GM18870 (cell line): ENCODE data around the gene FARP1.
"Not testable (repeated sequence)": the region's sequence is repeated elsewhere in the genome, so short reads cannot be mapped to it uniquely, and the experiment has no call there.

ENCODE experiments used
- ATAC-seq: cut with Tn5 transposase; IDR thresholded peaks from one replicate; pipeline ENCODE4 v1.9.1; 2021; ENCODE audit warnings: moderate library complexity; ENCODE audit not compliant: unreplicated experiment

The FARP1 gene

DNA sequence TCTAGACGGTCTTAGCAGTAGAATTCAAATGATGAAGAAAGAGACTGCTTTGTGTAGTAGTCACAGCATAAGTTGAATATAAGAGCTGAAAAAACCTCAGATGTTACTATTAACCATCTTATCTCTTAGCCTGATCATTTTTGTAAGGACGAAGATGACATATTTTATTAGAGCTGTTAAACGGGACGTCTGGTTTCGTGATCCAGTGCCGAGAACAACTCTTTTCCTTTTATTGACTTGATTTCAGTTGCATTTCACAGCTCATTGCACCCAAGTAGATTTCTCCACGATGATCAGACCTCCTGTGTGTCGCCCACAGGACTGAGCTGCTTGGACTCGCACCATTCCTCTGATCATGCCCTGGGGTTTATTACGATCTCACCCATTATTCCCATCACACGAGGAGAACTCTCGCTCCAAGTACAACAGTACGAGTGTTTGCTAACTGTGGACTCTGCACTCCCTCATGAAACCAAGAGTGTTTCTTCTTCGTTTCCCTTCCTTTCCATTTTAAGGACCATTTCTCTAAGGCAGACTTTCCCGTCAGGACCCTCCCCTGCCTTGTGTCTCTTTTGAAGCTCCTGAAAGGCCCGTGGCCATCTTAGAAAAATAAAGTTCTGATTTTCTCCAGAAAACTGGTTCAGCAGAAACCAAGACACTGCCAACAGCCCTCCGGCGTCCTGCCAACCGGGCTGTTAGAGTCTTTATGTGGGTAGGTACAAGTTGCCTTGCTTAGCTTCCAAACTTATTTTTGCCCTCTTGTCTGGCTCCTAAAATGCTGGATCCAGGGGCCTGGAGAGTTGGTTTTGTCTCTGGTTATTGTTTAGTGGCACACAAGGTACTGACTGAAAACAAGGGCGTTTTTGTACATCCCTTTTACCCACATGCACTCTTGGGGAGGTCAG, 82.4 kb downstream of the FARP1 start:
- no peak for ATAC-seq

DNA sequence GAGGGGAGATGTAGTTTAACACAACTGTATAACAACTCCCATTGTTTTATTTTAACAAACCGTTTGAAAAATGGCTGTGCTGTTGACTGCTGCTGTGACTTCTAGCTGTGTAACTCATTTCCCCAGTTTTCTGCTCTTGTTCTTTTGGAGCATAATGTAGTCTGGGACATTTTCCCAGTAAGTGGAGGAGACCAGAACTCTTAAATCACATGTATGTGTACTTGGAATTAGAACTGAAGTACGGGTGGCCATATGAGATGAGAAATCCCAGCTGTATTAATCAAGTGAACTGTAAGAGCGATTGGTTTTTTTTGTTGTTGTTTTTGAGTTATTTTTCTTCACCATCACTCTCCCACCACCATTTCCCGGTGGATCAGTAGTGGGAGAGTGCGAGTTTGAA, 83.6 kb downstream of the FARP1 start:
- no peak for ATAC-seq

DNA sequence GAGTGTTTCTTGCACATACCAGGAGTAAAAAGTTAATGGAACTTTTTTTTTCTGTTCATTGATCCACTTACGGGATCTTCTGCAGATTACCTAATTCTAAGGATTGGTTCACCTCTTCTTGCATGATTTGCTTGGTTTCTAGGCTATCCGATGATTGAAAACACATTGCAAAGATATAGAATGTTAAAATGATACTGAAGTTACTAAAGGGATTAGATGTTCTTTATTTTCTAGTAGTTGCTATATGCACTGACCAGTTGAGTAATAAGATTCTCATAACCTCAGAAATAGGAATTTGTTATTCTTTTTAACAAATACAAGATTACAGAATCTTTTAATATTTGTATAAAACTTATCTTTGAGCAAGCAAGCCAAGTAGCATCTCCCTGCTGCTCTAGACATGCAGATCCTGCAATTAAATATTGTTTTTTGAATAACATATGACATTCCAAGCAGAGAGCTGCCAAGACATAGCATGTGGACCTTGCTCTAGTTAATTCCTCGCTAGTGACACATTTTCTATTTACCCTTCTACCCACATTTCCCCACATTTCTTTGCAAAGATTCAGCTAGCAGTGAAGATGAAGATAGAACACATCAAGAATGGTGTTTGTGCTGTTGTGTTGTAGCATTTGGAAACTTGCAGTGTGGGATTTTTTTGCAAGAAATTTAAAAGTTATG, 85.9 kb downstream of the FARP1 start:
- ATAC-seq = no peak

DNA sequence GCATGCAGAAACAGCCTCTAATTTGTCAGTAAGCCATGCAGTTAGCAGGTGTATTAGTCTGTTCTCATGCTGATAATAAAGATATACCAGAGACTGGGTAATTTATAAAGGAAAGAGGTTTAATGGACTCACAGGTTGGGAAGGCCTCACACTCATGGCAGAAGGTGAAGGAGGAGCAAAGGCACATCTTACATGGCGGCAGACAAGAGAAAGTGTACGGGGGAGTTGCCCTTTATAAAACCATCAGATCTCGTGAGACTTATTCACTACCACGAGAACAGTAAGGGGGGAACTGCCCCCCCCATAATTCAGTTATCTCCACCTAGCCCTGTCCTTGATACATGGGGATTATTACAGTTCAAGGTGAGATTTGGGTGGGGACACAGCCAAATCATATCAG, 87.9 kb downstream of the FARP1 start:
- not testable (repeated sequence) for ATAC-seq

DNA sequence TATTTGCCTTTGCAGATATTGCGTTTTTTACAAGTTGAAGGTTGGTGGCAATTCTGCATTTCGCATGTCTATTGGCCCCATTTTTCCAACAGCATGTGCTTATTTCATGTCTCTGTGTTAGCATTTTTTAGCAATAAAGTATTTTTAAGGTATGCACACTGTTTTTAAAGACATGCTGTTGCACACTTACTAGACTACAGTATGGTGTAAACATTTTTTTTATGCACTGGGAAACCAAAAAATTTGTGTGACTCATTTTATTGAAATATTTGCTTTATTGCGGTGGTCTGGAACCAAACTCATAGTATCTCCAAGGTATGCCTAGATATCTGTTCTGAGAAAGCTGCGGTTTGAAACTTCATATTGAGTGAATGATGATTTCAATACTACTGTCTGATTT, 89.6 kb downstream of the FARP1 start:
- no peak for ATAC-seq

DNA sequence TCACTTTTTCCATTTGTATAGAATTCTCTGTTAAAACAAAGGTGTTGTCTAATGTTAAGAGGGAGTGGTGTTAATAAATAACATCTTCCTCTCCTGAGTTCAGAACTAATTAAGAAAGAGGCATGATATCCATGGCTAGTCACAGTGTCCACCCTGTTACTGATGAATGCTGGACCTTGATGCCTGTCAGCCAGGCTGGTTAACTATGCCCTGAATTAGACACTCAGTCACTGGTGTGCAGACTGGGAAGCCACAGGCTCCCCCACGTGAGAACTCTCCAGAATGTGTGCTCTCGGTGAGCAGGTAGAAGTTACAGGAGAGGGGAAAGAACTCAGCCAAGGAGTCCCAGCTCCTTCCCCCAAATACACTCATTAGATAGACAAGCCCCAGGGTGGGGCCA, 90.2 kb downstream of the FARP1 start:
- ATAC-seq = no peak

DNA sequence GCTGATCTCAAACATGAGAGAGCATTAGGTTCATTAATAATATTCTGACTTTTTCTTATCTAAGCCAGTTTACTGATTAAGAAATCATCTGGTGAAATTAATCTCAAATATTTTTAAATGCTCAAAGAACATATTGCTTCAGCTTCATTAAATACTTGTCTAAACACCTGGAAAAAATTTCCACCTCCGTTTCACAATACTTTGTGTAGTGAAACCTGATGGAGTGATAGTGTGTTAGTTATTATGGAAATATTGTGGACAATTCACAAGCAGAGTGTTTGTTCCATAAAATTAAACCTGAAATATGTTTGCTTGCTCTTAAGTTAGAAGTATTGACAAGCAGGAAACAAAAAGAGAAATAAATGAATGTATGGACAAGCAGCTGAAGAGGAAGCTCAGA, 91.5 kb downstream of the FARP1 start:
- no peak for ATAC-seq

DNA sequence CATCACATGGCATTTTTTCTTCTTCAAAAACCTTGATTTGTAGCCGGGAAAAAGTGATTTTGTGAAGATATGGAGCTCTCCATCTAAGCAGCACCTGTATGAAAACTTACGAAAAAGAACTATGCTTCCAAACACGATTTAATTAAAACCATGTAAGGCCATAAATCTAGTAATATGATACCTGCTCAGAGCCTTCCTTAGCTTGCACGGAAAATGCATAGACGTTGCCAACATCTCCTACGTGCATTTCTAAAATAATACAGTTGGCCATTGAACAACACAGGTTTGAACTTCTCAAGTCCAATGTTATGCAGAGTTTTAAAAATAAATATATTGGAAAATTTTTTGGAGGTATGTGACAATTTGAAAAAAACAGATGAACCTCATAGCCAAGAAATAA, 93.3 kb downstream of the FARP1 start:
- ATAC-seq = no peak

DNA sequence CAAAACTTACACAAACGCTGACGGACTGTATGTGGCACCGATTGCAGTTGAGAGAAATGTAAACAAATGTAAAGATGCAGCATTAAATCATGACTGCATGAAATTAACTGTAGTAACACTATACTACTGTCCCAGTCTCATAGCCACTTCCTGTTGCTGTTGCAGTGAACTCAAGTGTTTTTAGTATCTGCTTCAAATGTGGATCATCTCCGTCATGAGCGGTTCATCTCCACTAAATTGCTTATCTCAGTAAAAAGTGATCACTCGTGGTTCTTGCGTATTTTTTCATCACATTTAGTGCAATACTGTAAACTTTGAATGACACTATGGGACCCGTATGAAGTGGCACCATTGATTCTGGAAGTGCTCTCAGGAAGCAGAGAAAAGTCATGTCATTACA, 94.4 kb downstream of the FARP1 start:
- no peak for ATAC-seq

DNA sequence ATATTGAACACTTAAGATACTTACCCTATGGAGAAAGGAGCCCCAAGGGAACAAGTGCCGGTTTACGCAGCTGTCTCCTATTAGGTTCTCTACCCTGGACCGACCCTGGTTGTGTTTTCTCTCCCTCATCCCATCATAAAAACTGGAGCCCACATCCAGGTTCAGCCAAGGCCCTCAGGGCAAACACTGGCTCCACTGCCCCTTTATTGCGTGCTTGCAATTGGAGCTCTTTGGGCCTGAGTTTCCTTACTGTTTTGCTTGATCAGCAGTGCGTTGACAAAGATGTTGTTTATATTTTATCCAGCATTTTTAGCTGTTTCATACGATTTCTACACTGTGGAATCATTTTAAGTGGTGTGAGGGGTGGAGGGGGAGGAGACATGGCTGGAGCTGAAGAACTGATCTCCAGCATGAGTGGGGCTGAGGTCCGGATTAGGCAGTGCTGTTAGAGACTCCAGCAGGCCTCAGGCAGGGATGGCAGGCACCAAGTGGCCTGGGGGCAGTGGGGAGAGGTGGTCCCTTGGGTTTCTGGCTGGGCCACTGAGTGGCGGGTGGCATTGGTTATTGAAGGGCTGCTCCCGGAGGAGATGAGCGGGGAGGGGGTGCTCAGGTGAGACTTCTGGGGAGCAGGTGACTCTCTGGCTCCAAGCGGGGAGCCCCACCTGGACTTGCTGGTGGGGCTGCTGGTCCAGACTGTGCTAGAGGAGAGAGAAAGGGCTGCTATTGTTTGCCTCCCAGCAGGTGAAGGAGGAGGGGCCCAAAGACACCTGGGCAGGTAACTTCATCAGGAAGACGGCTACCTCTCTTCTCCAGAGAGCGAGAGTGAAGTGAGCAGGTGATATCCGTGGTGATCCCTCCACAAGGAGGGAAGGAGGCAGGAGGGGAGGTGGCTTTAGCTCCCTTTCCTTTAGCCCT, 96.5 kb downstream of the FARP1 start:
- no peak for ATAC-seq

DNA sequence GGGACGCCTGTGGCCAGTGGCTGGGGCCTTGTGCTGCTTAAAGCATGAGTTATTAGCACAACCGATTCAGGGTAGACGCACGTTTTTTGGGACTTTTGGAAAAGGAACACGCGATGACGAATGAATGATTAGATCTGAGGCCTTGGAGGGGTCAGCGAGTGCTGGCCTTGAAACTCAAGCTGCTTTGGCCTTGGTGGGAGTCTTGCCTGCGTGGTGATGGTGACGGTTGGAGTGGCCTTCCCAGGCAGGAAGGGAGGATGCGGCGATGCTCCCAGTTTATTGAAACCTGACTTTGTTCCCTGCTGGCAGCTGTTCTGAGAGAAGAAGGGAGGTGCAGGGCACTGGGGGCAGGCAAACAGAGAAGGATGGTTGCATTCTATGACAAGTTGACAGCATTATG, 97.2 kb downstream of the FARP1 start:
- no peak for ATAC-seq

DNA sequence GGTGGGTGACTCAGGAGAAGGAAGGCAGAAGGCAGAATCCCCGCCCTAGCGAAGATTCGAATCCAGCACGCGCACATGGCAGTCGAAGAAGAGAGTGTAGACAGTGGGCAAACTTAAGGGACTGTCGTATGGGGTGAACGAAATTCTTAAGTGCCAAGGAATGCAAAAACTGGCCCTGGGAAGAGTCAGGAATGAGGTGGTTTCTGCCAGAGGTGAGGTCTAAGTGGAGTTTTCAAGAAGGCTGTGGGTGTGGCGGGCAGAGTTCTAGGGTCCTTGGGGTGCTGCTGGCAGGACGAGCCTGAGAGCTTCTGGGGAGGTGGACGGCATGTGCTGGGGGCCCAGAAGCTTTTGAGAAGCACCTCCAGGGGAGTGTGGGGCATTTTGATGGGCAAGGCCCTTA, 98.1 kb downstream of the FARP1 start:
- ATAC-seq = no peak

DNA sequence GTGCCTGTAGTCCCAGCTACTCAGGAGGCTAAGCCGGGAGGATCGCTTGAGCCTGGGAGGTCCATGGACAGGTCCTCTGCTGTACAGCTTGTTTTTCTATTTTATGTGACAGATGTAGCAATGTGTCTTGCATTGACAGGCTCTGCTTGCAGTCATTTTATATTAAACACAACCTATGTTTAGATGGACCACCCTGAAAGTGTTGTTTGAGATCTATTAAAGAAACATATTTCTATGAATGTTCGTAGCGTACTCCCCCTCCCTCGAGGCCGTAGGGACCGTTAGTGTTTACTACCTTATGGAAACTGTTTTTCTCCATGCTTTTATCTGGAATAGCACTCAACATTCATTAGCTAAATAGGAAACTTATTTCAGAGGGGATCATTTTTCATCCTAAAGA, 99.1 kb downstream of the FARP1 start:
- no peak for ATAC-seq

DNA sequence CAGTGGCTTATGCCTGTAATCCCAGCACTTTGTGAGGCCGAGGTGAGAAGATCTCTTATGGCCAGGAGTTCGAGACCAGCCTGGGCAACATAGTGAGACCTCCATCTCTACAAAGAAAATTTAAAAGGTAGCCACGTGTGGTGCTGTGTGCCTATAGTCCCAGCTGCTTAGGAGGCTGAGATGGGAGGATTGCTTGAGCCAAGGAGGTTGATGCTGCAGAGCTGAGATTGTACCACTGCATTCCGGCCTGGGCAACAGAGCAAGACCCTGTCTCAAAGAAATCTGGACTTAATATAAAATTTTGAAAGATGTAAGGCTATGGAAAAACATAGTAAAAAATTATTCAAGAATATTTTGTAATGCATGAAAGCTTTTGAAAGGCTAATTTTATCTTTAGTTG, 99.5 kb downstream of the FARP1 start:
- ATAC-seq = no peak

DNA sequence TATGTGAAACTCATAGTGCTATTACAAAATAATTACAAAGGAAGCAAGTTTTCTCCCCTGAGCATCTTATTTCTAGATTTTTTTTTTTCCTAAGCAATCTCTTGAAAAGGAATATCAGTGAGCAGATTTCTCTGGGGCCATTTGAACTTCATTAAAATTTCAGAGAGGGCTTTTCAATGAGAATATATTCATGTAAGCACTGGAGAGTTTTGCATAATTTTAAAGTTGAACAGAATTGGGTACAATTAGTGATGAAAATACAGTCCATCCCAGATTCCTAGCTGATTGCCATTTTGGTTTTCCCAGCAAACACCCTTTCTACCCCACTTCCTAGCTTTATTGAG, 101.0 kb downstream of the FARP1 start:
- no peak for ATAC-seq

DNA sequence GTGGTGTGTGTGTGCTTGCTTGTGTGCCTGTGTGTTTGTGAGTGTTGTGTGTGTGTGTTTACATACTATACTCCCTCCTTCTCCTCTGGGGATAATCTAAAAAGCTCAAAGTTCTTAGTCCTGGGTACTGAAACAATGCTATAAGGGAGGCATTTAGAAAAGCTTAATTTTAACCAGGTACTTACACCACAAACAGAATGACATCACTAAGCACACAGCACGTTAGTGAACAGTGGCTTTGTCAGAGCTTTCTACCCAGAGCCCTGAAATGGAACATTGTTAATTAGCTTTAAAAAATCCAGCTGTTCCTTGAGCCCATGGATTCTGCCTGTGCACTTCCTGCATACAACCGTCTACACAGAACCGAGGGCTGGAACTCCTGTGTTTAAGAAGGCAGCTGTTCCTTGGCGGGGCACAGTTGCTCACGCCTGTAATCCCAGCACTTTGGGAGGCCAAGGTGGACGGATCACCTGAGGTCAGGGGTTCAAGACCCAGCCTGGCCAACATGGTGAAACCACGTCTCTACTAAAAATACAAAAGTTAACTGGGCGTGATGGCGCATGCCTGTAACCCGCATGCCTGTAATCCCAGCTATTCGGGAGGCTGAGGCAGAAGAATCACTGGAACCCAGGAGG, 103.8 kb downstream of the FARP1 start:
- ATAC-seq = no peak

DNA sequence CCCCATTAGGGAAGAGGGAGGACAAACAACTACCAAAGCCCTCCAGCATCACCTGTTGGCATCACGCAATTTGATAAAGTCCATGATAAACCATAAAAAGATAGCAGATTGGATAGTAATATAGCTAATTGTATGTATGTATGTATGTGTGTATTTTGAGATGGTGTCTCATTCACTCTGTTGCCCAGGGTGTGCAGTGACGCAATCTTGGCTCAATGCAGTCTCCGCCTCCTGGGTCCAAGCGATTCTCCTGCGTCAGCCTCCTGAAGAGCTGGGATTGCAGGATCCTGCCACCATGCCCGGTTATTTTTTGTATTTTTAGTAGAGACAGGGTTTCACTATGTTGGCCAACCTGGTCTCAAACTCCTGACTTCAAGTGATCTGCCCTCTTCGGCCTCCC, 108.8 kb downstream of the FARP1 start:
- ATAC-seq = no peak

DNA sequence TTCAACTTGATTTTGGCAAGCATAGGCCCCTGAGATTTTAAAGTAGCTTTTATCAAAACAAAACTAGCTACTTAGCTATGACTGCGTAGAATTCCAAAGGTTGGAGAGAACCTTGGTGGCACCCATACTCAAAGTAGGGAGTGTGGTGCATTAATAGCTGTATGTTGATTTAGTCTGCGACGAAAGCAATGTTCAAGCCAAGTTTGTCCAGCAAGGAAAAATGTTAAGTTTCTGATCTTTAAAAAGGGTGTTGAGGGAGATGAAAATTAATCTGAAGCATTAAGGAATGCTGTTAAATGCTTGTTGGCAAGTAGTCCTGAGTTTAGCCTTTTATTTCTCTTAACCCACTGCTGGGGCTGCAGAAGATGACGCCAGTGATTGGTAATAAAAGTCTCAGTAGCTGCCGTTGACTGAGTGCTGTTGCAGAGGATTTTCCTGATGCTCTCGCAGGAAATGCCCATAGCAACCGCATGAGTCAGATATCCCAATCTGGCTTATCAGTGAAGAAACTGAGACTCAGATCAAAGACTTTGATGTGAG, 110.1 kb downstream of the FARP1 start:
- ATAC-seq = no peak

DNA sequence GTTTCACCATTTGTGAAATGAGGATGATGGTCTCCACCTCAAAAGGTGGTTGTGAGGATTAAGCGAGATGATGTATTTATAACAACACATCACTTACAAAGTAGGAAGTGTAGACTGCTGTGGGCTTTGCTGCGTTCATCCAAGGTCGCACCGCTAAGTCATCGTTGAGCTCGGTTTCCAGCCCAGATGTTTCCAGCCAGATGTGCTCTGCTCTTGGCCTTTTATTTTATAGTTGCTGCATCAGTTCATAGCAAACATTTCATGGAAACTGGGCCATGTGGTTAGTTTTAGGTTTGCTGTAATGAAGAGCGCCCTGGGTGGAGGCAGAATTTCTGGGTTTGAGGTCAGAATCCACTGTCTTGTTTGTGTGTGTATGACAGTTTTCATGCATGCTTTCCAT, 110.6 kb downstream of the FARP1 start:
- ATAC-seq = no peak

DNA sequence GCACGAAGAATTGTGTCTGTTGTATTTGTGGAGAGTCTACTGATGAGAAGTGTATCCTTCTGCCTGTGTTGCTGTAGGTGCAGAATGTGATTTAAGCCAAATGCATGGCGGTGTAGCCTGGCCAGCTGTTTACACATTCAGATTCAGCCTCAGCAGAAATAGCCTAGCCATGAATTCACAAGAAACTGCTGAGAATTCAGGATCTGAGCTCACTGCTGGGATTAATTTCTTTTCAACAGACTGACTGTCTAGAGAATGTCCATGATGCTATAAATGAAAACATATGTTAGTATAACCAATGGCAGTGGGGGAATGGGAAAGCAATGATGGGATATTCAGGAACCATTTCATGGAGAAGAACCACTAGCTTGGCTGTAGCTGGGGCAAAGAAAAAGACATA, 111.6 kb downstream of the FARP1 start:
- ATAC-seq = no peak

DNA sequence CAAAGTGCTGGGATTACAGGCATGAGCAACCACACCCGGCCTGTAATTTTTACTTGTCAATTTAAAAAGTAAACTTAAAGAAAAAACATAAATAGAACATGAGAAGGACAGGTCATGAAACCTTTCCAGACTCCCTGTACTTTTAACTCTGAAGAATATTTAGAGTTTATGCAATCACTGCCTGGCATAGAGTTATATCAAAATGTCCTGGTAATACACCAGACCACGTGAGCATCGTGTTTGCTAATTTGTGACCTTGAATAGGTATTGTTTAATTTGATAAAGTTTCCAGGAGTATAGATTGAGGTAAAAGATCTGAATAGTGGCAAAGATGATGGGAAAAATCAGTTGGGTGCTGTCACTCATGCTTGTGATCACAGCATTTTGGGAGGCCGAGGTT, 115.3 kb downstream of the FARP1 start:
- no peak for ATAC-seq
